Pulmonary artery endothelial cell (primary cell): Measurements from ENCODE around the gene SLC6A15. TPM values are rescaled to one million over a fixed set of nuclear protein-coding genes. Genes with fewer than 3 reads are reported as not detected.

Source experiments
- DNase-seq: peaks from one replicate; pipeline ENCODE4 v3.0.0-alpha.2; 2011; ENCODE audit warnings: low read depth, low spot score
- total RNA-seq: library from RNA; depleted of rRNA; stranded (reverse); fragments of >200 nt; gene quantifications from 2 replicates; pipeline ENCODE4 v1.2.3, GENCODE V29; 2014

The SLC6A15 gene
- total RNA-seq, 1 donor from 2014 or later: 0.53 TPM

DNA sequence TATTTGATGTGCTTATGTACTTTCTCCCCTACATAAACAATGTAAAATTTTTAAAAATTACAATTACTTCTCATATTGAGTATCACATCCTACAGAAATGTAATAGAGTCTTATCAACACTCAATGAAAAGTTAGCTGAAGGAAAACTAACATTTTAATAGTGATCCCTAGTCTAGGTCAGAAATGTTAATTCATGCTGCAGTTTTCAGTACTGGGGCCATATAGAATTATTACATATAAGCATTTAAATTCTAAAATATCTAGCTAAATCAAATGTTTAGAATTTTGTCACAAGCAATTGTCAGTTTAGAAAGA is 37.8 kb downstream of the SLC6A15 start:
- no peak for DNase-seq

DNA sequence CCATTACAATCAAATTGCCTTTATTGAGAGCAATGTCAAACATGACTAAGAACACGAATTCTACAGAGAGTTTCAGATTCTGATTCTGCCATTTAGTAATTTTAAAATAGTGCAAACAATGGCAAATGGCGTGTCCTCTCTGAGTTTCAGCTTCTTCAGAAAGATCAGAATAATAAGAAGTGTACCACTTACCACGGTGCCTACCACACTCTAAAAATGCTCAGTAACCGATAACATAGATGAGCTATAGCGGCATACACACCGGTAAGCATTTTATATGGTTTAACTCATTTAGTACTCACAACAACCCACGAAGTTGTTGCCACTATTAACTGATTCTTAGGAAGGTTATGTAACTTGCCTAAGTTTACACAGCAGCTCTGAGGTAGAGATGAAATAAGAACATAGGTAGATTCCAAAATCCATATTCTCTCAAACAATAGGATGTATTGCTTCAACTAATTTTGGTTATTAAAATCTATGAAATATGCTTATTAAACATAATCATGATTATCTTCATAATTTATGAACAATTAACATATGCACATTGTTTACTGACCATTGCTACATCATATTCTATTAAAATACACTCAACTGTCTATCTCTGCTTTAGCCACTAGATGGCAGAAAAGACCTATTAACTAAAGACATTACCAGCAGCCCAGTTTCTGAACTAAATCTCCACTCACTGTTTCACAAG is 38.3 kb downstream of the SLC6A15 start:
- DNase-seq: peak; percentile 8

DNA sequence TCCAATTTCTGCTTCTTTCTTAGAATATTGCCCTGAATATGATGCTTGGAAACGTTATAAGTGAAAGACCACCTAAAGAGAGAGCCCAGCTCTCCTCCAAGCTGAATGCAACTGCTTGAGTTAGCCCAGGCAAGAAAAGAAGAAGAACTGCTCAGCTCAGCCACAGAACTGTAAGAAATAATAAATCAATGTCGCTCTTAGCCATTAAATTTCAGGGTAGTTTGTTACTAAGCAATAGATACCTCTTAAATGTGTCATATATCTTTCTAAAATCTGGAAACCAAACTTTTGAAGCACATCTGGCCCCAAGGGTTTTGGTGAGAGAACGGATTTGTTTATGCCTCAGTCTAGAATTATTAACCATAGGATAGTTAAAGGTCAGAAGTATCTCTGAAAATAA is 50.4 kb downstream of the SLC6A15 start:
- no peak for DNase-seq

DNA sequence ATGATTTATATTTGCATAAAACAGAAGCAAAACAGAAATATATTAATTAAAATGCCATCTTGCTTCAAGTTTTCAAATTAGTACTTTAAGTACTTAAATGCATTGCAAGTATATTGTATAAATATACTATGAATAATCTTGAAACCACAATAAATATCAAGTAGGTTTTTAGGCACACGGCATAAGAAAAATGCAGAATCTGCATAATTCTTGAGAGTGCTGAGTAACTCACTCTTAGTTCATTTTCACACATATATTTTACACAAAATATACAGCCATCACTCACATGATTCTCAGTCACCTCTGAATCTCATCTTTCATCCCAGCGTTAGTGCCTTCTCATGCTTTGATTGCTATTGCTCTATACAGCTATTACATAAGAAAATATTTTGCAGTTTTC is 51.9 kb downstream of the SLC6A15 start:
- DNase-seq: no peak

DNA sequence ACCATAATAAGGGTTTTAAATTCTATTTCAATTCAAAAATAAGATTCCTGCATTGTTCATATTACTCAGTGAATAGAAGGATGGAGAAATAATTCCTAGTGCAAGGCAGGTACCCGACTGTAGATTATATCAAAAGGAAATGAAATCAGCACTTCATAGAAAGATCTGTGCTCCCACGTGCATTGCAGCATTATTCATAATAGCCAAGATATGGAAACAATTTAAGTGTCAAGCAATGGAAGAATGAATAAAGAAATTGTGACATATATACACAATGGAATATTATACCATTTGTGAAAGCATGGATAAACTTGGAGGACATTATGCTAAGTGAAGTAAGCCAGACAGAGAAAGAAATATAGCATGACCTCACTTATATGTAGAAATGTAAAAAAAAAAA is 53.8 kb downstream of the SLC6A15 start:
- no peak for DNase-seq

DNA sequence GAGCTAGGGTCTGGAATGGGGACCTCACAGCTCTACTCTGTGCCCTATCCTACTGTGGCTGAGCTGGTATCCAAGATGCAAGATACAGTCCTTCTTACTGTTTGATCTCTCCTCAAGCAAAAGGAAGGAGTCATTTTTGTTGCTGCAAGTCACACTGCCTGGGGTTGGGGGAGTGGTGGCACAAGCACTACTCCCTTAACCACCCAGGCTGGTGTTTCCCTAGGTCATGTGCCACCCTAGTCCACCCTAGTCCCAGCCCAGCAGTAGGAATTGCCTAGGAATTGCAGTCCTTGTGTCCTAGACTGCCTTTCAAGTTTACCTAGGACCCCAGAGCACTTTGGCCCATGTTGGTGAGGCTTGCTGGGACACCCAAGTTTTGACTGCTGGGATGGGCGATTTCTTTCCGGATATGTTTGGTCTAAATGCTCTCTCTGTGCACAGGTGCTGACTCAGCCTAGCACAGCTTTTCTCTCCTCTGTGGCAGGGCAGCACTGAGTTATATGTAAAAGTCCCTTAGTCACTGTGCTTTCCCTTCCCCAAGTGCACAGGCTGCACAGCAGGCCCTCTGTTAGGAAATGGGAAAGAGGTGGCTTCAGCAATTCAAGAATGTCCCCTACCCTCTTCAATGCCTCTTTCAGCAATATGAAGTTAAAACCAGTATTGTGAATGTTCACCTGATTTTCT is 54.9 kb downstream of the SLC6A15 start:
- DNase-seq: no peak

DNA sequence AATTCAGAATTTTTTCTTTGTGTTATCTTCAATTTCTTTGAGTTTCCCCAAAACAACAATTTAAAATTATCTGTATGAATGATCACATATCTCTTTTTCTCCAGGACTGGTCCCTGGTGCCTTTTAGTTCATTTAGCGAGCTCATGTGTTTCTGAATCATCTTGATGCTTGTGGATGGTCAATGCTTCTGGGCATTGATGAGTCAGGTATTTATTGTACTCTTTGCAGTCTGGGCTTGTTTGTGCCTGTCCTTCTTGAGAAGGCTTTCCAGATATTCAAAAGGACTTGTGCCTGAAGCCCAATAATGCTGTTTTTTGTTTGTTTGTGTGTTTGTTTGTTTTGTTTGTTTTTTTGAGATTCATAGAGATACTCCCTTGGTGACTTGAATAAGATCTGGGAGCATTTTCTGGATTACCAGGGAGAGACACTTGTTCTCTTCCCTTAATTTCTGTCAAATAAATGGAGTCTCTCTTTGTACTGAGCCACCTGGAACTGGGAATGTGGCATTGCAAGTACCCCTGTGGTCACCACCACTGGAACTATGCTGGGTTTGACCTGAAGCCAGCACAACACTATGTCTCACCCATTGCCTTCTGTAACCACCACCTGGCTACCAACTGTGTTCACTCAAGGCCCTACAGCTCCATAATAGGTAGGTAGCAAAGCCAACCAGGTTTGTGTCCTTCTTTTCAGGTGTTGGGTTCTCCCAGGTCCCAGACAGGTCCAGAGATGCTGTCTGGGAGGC is 56.3 kb downstream of the SLC6A15 start:
- DNase-seq: no peak

DNA sequence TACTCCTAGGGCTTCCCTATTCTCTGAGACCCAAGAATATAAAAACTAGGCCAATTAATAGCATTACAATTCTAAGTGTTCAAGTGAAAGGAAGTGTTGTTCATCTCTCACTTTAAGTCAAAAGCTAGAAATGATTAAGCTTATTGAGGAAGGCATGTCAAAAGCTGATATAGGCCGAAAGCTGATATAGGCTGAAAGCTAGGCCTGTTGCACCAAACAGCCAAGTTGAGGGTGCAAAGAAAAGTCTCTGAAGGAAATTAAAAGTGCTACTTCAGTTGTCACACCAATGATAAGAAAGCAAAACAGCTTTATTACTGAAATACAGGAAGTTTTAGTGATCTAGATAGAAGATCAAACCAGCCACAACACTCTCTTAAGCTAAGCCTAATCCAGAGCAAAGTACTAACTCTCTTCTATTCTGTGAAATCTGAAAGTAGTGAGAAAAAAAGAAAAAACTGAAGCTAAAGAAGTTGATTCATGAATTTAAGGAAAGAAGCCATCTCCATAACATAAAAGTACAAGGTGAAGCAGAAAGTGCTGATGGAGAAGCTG is 68.9 kb downstream of the SLC6A15 start:
- no peak for DNase-seq

DNA sequence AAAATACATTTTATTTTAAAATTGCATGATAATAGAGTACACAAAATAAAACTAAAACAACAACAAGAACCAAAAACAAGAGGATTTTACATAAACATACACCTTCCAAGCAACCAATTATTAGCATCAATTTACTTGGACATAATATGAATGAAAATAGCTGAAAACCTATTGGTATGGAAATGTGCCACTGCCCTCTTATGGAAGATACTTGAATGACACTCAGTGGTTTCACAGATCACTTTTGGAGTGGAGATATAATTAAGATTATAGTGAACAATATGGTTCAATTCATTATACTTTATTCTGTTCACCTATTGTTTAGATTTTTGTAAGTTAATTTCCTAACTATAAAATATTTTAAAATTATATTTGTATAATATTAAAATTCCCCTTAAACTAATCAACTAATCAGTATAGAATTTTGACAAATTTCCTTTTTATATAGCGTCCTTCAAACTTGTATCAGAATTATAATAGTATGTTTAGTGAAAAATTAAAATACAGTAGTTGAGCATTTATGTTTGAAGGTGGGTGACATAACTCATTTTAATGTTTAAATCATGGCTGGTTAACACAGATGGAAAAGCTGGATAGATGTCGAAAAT is 70.1 kb downstream of the SLC6A15 start:
- no peak for DNase-seq

DNA sequence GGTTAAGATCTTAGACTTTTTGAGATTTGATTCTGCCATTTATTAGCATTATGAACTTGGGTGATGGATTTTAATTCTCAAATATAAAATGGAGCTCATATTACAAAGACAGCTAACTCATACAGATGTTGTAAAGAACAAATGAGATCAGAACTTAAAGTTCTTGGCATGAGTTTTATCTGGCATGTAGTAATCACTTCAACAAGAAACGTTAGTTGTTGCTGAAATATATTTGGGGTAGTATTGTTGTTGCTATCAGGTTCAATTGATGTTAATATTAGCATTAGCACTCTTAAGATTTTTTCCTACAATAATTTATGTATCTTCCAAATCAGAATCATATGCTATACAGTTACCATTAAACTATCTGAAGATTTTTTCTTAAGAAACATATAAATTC is 71.0 kb downstream of the SLC6A15 start:
- no peak for DNase-seq

DNA sequence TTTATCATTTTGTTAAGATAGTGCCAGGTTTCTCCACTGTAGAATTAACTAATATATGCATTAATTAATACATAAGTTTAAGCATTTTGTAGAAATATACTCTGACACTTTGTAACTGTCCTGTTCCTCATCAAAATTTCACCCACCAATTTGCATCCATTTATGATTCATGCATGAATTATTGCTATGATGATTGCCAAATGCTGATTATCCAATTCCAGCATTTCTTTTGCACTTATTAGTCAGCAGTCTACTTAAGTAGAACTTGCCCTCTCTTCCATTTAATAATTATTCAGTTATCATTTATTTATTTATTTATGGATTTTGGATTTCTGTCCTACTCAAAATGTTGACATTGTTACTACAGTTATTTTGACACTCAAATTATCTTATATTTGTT is 72.2 kb downstream of the SLC6A15 start:
- DNase-seq: no peak

DNA sequence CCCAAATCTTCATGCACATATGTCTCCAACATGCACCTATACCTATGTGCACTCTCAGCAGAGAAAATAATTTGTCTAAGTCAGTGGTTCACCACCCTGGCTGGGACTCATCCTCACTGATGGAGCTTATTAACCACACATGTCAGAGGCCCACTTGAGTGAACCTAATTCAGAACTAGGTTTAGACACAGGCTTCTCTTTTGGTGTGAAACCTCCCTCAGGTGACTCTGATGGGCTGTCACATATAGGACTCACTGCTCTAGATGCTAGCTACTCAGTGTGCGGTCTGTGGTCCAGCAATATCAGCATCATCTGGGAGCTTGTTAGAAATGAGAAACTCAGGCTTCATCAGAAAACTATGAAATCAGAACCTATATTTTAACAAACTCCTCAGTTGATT is 85.7 kb downstream of the SLC6A15 start:
- DNase-seq: no peak

DNA sequence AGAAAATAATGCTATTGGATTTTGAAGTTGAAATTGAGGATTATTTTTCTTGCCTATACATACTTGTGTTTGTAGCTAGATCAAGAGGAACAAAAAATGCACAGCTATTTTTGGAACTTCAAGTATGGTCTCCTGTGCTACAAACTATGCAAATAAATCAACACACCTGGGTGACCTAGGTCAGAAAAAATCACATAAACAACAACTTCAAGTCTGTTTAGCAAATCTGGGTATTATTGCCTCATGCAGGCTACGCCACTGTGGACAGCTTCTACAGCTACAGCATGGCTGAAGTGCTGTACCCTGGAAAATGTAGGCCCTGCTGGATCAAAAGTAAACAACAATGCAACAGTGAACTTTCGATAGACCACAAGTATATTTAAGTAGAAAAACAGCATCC is 87.5 kb downstream of the SLC6A15 start:
- DNase-seq: no peak

DNA sequence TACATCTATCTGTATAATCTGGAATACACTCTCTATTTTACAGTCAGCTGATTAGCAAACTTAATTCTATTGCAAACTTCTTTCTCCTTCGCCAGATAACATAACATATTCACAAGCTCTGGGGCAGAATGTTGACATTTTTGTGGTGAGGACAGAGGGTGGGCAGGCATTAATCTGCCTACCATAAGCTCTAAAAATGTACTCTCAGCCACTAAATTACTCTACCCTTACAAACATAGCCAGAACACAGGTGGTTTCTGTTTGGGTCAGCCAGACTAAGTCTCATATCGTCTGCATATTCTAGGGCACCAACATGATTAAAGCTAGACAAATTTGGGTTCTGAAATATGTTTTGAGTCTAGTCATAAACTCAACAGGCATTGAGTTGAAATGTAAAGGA is 90.1 kb downstream of the SLC6A15 start:
- DNase-seq: no peak

DNA sequence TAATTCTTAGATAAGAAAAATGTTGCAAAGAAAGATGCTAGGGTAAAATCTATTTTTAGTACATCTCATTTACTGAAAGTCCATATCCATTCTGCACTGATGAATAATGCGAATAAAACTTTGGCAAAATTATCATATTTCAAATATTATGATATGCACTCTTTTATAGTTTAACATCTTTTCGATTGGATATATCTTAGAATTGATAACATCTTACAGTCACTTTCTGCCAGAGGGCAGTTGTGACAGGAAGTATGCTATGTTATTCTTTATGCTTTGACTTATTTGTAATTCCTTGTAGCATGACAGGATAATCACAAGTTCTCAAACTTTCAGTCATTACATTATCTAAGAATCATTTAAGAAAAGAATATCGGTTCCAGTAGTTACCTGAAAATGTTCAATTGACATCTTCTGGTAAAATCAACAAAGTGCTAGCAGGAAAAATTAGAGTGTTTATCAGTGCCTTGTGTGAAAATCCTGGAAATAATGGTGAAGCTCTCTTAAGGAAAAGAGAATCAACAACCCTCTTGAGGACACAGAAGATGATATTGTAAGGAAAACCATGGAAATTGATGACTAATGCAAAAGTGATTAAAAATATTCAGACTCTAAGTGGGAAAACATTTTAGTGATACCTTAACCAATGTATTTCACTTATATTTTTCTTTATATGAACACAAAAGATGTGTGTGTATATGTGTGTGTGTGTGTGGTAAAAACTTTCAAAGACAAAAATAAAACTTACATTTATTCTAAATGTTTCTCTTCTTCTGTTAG is 95.5 kb downstream of the SLC6A15 start:
- DNase-seq: no peak

DNA sequence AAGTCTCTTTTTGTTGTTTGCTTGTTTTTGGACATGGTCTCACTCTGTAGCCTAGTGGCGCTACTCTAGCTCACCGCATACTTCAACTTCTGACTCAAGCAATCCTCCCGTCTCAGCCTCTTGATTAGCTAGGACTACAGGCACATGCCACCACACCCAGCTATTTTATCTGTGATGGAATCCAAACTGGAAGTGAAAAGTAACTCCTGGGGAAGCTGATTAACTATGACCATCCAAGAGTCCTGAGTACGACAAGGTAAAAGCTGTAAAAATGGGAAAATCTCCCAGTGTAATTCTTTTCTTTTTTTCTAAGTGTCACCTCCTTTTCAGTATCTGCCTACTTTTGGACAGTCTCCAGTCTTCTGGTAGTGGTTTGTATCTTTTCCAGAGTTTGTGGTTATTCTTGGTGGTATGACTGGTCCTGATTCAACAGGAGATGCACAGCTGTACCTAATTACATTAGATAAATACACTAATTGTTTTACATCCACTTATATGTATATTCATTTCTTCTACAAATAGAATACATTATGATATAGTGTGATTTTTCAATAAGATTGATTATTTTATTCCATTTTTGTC is 97.8 kb downstream of the SLC6A15 start:
- no peak for DNase-seq

DNA sequence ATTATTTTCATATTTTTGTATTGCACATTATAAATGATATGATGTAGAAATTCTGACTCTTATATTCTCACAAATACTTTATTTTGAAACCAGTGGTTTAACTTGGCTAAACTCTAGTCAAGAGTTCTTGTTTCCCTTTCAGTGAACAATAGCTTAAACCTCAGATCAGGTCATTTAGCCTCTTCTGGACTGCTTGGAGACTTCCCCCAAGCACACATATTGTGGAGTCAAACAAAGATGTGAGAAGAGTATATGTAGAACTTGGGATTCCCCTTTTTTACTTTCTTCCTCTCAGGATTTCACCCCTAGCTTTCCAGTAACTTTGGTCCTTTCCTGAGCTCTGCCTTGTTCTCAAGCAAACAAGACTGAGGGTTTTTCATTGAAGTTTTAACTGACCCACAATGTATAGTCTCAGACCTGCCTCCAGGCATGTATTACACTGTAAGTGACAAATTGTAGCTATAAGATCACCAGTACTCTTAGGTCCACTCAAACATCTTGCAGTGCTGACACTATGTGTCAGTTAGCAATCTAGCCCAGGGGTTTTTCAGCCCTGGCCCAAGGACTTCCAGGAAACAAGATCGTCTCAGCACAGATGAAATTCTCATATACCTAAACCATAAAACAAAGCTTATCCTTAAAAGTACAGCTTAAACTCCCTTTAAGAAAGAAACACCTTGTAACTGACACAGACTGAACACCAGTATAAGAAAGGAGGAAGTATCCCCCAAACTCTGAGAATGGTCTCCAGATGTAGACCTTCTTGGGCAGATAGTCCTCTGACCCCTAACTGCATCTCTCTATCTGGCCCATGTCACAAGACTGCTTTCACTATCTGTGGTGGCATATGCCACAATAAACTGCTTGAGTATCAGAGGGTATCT is 98.6 kb downstream of the SLC6A15 start:
- no peak for DNase-seq

DNA sequence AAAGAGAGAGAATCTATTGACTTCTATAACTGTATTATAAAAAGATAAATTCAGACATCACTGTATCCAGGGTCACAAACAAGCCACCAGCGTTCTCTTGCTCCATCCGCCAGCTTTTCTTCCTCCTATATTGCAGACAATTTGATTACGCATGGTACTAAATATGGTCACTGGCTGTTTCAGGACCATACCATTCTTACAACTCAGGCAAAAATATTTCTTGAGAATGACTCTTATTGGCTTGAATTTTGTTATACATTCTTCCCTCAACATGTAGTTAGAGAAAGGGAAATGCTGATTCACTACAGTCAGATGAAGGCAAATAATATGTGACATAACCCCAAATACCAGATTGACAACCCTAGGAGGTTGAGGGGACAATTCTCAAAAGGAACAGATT is 101.3 kb downstream of the SLC6A15 start:
- DNase-seq: no peak

DNA sequence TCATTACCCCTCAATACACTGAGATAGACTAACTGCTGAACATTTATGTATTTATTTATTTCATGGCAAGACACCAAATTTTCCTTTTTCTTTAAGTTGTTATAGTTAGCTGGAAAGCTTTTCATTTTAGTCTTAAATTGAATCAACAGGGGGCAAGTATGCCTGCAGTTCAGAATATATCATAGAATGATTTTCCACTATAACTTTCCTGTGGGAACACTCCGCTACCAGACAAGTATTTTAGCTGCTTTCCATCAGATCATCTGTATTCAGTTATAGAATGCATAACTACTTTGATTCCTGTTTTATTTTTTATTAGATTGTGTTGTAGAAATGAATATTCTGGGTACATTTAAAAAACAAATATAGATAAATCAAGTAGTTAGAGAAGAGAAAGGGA is 102.0 kb downstream of the SLC6A15 start:
- DNase-seq: no peak
